Natural killer cell treated with Interleukin-12 subunit alpha and Interleukin-12 subunit beta and Interleukin-15 and Interleukin-18, amount 100 ng/mL, for 72 hours (primary cell): ENCODE measurements around the gene CABLES2. TPM values are rescaled to one million over a fixed set of nuclear protein-coding genes. Genes with fewer than 3 reads are reported as not detected.

Experiments
- total RNA-seq, 2 donors: library from RNA; stranded (reverse); gene quantifications; one replicate each; pipeline ENCODE4 v1.2.3, GENCODE V29; 2022

CABLES2 gene
- total RNA-seq, 2 donors from 2014 or later, result 9.4 to 9.5 TPM

Other genes with a start within 250 kb of the CABLES2 start
- gene MTG2, start 224.3 kb downstream of the CABLES2 start, total RNA-seq, result 10 to 100 TPM; 39.3 to 57.9 TPM
- gene HRH3, start 187.0 kb downstream of the CABLES2 start, total RNA-seq, result not detected
- gene OSBPL2, start 168.8 kb downstream of the CABLES2 start, total RNA-seq, result 10 to 100 TPM; 38.7 to 47.7 TPM
- 100 to 1,000 TPM; 171 to 178 TPM for gene ADRM1, start 104.3 kb downstream of the CABLES2 start, total RNA-seq
- 1 to 10 TPM; 1.5 to 1.9 TPM for gene LAMA5, start 40.0 kb downstream of the CABLES2 start, total RNA-seq
- 1,000 to 10,000 TPM; 1,109 to 1,318 TPM for gene RPS21, start 20.2 kb downstream of the CABLES2 start, total RNA-seq
- gene RBBP8NL, start 20.3 kb upstream of the CABLES2 start, total RNA-seq, result not detected
- gene GATA5, start 68.7 kb upstream of the CABLES2 start, total RNA-seq, result not detected
- 10 to 100 TPM; 42.9 to 88.3 TPM for gene SLCO4A1, start 235.2 kb upstream of the CABLES2 start, total RNA-seq